ENCODE measurements around the gene SKIDA1.

DNA sequence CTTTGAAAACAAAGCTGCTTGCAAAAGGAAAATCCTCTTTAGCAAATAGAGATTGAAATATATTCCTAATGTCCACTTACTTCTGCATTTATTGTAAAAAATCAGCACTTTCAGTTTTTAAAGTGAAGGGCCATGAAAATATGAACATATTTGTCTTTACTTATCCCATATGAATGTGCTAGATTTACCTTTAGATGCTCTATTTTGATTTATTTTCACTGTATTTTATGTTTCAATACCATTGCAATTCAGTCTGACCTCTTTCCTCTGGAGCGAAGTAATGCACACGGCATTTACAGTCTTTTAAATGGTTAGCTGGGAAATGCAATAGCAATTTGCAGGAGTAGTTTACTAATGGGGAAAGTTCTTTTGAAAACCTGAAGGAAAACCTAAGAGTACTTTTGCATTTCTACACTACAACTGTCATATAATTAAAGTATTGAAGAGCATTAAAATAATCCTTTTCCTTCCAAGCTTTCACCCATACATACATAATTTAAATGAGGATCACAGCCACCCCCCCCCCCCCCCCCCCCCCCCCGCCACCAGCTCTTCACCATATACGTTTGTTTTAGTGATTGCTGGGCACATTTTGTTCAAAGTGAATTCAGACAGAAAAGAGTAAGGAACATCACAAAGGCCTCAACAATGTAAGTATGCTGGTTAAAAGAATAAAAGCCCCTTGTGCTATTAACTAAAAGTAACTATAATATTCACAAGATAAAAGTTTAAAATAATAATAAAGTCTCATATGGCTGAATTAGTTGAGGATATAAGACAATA, 3.5 kb downstream of the SKIDA1 start:
- TF ChIP-seq, protein P1, sequence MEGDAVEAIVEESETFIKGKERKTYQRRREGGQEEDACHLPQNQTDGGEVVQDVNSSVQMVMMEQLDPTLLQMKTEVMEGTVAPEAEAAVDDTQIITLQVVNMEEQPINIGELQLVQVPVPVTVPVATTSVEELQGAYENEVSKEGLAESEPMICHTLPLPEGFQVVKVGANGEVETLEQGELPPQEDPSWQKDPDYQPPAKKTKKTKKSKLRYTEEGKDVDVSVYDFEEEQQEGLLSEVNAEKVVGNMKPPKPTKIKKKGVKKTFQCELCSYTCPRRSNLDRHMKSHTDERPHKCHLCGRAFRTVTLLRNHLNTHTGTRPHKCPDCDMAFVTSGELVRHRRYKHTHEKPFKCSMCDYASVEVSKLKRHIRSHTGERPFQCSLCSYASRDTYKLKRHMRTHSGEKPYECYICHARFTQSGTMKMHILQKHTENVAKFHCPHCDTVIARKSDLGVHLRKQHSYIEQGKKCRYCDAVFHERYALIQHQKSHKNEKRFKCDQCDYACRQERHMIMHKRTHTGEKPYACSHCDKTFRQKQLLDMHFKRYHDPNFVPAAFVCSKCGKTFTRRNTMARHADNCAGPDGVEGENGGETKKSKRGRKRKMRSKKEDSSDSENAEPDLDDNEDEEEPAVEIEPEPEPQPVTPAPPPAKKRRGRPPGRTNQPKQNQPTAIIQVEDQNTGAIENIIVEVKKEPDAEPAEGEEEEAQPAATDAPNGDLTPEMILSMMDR (conservative IDR thresholded peaks at IDR 0.05) = no peak
- no peak for TF ChIP-seq ZFX (IDR thresholded peaks at IDR 0.05)
